Fibroblast of the aortic adventitia (primary cell): ENCODE results near the gene CSTPP1. TPM values are rescaled to one million over a fixed set of nuclear protein-coding genes. Genes with fewer than 3 reads are reported as not detected.

Source experiments
- DNase-seq: peaks from one replicate; pipeline ENCODE4 v3.0.0-alpha.2; 2010; ENCODE audit warnings: low read depth
- H3K4me3 ChIP-seq: 2 replicates; pipeline ENCODE4 v1.5.1; 2011; ENCODE audit warnings: low read depth, mild to moderate bottlenecking, control low read depth, low read length, moderate library complexity
- total RNA-seq: library from RNA; depleted of rRNA; stranded (reverse); fragments of >200 nt; gene quantifications from 2 replicates; pipeline ENCODE4 v1.2.3, GENCODE V29; 2012; ENCODE audit warnings: low replicate concordance
- TF ChIP-seq, protein P1 (sequence below): IDR thresholded peaks from 2 replicates; pipeline ENCODE4 v1.5.1; 2011; ENCODE audit warnings: mild to moderate bottlenecking, low read length, control low read depth, inconsistent platforms; ENCODE audit not compliant: insufficient read depth

CSTPP1 gene
- total RNA-seq, 1 donor = 34.9 TPM

DNA sequence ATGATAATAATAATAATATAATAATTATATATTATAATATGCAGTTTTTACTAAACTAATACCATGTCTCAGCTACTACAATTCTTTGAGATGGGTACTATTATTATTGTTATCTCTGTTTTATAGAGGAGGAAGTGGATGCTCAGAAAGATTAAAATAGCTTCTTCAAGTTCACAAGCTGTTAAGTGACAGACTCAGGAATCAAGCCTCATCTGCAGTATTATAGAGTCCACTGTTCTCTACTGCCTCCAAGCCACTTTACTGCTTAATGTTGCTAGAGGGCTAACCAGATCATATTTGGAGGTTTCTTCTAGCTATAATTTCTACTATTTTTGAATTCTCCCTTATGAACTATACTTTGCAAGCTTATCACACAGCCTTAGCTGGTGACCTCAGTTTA is 62.7 kb downstream of the CSTPP1 start:
- no peak for DNase-seq
- TF ChIP-seq, protein P1, sequence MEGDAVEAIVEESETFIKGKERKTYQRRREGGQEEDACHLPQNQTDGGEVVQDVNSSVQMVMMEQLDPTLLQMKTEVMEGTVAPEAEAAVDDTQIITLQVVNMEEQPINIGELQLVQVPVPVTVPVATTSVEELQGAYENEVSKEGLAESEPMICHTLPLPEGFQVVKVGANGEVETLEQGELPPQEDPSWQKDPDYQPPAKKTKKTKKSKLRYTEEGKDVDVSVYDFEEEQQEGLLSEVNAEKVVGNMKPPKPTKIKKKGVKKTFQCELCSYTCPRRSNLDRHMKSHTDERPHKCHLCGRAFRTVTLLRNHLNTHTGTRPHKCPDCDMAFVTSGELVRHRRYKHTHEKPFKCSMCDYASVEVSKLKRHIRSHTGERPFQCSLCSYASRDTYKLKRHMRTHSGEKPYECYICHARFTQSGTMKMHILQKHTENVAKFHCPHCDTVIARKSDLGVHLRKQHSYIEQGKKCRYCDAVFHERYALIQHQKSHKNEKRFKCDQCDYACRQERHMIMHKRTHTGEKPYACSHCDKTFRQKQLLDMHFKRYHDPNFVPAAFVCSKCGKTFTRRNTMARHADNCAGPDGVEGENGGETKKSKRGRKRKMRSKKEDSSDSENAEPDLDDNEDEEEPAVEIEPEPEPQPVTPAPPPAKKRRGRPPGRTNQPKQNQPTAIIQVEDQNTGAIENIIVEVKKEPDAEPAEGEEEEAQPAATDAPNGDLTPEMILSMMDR = no peak
- no peak overlapping the region for H3K4me3 ChIP-seq

DNA sequence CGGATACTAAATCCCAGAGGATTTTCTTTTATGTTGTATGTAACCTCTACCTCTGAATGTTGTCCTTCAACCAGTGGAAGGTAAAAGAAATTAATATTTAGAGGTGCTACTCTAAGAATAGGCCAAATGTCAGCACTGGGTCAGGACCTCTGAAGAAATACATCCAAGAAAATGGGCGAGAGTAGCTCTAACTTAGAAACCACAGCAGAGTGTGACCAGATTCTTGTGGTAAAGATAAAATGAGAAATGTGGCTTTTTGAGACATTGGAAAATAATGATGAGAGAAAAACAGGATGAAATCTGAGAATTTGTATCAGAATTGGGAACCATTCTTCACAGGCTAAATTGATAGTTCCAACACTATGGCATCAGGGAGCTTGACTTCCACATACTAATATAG is 63.5 kb downstream of the CSTPP1 start:
- H3K4me3 ChIP-seq = no peak overlapping the region
- no peak for DNase-seq
- TF ChIP-seq, protein P1 = no peak

DNA sequence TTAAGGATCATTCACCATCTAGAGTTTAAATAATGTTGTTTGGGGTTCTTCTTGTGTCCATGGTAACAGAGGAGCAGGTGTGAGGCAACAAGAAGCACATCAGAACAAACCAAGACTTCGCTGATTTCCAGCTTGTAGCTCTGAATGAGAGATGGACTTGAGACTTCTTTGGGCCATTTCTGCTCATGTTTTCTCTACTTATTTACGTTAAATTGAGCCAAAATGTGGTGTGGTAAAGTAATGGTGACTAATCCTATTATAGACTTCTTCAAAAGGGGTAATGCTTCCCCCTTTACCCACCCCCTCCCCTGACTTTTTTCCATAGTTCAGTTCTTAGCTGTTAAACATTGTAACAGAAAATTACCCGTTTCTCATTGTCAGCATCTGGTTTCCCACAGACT is 65.2 kb downstream of the CSTPP1 start:
- TF ChIP-seq, protein P1 = no peak
- DNase-seq = no peak

DNA sequence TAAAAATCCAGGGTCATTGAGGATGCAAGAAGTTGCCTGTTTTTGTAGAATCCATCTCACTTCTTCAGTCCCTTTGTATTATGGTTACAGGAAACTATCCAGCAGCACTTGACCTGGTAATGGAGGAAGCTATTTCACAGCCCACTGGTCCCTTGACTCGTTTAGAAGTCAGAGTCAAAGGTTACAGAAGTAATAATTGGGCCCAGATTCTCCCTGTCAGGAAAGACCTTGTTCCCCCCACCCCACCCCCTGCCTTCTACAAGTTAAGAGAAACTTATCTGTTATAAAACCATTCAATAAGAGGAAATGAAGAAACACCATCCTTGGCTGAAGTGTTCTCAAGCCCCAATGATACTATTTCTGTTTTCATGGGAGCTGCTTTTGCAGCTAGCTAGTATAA is 65.8 kb downstream of the CSTPP1 start:
- peak; percentile 18 for DNase-seq
- TF ChIP-seq, protein P1 = no peak
- H3K4me3 ChIP-seq = no peak overlapping the region

More for the DNA sequence above, 65.2 kb downstream of the CSTPP1 start:
- no peak overlapping the region for H3K4me3 ChIP-seq

DNA sequence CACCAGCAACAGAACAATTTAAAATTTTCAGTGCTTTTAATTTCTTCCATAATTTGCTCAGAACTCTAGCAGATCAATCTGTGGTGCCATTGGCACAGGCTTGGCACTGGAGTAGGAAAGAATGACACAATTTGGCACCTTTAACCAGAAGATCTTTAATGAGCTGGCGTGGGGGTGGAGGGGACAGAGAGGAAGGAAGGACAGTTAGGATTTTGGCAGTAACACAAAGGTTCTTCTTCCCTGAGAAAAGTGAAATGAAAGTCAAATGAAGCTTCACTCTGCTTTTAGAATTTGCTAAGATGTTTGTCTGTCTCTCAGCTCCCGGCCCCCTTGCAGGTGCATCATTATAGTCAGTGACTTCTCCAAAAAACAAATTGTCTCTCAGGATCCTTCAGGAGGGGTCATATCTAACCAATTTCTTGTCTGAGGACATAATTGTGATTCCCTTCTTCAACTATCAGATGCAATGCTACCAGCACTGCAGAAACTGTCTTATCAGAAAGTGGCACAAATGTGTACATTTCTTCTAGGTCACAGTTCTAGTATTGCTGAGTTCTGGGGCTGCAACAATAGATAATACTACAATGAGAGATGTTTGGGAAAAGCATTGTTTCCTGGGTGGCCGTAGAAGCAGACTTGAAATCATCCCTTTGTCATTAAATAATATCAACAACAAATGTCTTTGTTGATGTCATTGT is 66.8 kb downstream of the CSTPP1 start:
- no peak overlapping the region for H3K4me3 ChIP-seq
- TF ChIP-seq, protein P1 = no peak
- DNase-seq = no peak

DNA sequence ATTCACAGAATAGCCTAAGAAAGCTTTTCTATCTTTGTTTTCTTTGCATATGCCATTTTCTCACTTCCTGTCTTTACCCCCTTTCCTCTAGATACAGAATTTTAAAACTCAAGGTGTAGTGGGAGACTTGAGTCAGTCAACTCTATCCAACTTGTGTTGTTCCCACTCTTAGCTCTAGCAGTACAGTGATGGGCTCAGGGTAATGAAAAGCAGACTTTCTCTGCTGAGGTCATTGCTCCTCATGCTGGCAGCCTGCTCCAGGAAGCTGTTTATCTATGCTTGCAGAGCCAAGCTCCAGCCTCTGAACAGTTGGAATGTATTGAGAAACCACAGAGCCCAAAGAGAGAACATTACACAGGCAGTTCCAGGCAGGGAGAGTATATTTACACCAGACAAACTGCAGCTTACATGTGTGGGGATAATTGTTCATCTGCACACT is 68.1 kb downstream of the CSTPP1 start:
- no peak overlapping the region for H3K4me3 ChIP-seq
- peak; percentile 98 for DNase-seq
- TF ChIP-seq, protein P1 = no peak

DNA sequence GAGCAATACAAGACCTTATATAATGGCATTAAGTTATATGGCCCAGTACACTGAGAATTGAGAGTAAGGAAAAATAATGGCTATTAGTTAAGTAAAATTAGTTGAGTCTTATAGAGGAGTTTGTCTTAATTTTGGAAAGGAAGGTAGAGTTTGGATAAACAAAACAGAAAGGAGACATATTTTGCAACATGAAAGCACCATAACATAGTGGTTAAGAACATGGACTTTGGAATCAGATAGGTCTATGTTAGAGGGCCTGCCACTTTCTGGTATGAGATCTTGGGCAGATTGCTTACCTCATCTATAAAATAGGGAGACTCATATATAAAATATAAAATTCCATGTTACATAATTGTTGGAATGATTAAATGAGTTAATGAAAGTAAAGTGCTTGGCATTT is 68.9 kb downstream of the CSTPP1 start:
- DNase-seq = no peak
- TF ChIP-seq, protein P1 = no peak
- H3K4me3 ChIP-seq = no peak overlapping the region
